Neuron (in vitro differentiated cells): ENCODE data around the gene ZNF487.
"Not testable (repeated sequence)": the region's sequence is repeated elsewhere in the genome, so short reads cannot be mapped to it uniquely, and the experiment has no call there.

Source experiments
- H2AFZ ChIP-seq: one replicate; pipeline ENCODE4 v1.6.1; 2013; ENCODE audit warnings: low read depth, mild to moderate bottlenecking, inconsistent platforms, low read length, moderate library complexity
- H3K27me3 ChIP-seq: one replicate; pipeline ENCODE4 v1.6.1; 2013; ENCODE audit warnings: low read length; ENCODE audit not compliant: insufficient read depth
- H3K36me3 ChIP-seq: one replicate; pipeline ENCODE4 v1.6.1; 2013; ENCODE audit warnings: low read length; ENCODE audit not compliant: insufficient read depth
- H3K4me1 ChIP-seq: one replicate; pipeline ENCODE4 v1.6.1; 2013; ENCODE audit warnings: low read length; ENCODE audit not compliant: insufficient read depth
- H3K4me3 ChIP-seq: 2 replicates; pipeline ENCODE4 v1.5.1; 2013; ENCODE audit warnings: mild to moderate bottlenecking, low read length, moderate library complexity
- H3K9me3 ChIP-seq: one replicate; pipeline ENCODE4 v1.6.1; 2013; ENCODE audit warnings: low read length

The ZNF487 gene

DNA sequence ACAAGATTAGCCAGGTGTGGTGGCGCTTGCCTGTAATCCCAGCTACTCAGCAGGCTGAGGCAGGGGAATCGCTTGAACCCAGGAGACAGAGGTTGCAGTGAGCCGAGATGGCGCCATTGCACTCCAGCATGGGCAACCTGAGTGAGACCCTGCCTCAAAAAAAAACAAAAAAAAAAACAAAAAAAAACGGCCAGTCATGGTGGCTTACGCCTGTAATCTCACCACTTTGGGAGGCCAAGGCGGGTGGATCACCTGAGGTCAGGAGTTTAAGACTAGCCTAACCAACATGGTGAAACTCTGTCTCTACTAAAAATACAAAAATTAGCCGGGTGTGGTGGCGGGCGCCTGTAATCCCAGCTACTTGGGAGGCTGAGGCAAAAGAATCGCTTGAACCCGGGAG lies 10.4 kb upstream of the ZNF487 start:
- not testable (repeated sequence) for H3K4me1 ChIP-seq, H2AFZ ChIP-seq, H3K36me3 ChIP-seq, H3K4me3 ChIP-seq, H3K27me3 ChIP-seq, H3K9me3 ChIP-seq

DNA sequence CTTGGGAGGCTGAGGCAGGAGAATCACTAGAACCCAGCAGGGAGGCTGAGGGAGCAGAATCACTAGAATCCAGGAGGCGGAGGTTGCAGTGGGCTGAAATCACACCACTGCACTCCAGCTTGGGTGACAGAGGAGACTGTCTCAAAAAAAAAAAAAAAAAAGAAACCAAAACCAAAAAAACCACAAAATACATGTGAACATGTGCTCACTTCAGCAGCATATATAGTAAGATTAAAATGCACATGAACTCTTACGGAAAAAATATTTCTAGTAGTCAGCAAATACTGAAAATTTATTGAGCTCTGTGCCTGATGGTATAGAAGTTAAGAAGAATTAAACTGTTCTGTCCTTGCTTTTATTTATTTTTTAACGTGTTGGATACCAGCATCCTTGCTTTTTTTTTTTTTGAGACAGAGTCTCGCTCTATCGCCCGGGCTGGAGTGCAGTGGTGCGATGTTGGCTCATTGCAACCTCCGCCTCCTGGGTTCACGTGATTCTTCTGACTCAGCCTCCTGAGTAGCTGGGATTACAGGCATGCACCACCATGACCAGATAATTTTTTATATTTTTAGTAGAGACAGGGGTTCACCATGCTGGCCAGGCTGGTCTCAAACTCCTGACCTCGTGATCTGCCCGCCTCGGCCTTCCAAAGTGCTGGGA lies 9.6 kb upstream of the ZNF487 start:
- H3K9me3 ChIP-seq = no peaks in the 10 kb centered on the region
- H3K36me3 ChIP-seq = no peaks in the 10 kb centered on the region
- no peak overlapping the region for H2AFZ ChIP-seq
- H3K4me1 ChIP-seq = no peaks in the 10 kb centered on the region
- no peak overlapping the region for H3K4me3 ChIP-seq
- no peaks in the 10 kb centered on the region for H3K27me3 ChIP-seq

DNA sequence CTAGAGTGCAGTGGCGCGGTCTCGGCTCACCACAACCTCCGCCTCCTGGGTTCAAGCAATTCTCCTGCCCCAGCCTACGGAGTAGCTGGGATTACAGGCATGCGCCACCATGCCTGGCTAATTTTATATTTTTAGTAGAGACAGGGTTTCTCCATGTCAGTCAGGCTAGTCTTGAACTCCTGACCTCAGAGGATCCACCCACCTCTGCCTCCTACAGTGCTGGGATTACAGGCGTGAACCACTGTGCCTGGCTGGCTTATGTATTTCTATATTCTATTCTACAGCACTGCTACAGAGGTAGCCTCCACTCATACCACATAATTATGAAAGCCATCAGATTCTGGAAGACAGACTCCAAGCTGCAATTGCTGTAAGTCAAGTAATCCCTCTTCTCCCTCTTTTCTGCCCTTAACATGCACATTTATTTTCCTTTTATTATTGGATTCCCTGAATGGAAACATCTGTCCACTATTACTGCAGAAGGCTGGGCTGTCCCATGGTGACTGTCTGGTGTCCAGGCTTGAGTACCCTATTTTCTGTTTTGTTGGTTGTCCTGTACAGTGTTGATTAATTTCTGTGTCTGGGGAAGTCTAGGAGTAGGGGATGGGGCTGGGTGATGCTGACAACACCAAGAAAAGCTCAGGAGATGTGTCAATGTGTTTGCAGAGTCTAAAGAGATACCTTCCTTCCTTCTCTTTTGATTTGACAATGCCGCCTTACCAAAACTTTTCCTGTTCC lies 5.8 kb upstream of the ZNF487 start:
- no peak overlapping the region for H3K4me3 ChIP-seq
- H3K27me3 ChIP-seq = no peaks in the 10 kb centered on the region
- no peak overlapping the region for H2AFZ ChIP-seq
- no peaks in the 10 kb centered on the region for H3K36me3 ChIP-seq
- H3K4me1 ChIP-seq = no peaks in the 10 kb centered on the region
- H3K9me3 ChIP-seq = no peaks in the 10 kb centered on the region

GRCh38 chr10:43437141-43437870 lies 395 bp downstream of the ZNF487 start:
- H3K4me1 ChIP-seq = no peaks in the 10 kb centered on the region
- no peaks in the 10 kb centered on the region for H3K9me3 ChIP-seq
- H3K27me3 ChIP-seq = no peaks in the 10 kb centered on the region
- peak overlapping the region; percentile 92 for H2AFZ ChIP-seq
- H3K4me3 ChIP-seq = peak overlapping the region; percentile 95
- H3K36me3 ChIP-seq = no peaks in the 10 kb centered on the region

DNA sequence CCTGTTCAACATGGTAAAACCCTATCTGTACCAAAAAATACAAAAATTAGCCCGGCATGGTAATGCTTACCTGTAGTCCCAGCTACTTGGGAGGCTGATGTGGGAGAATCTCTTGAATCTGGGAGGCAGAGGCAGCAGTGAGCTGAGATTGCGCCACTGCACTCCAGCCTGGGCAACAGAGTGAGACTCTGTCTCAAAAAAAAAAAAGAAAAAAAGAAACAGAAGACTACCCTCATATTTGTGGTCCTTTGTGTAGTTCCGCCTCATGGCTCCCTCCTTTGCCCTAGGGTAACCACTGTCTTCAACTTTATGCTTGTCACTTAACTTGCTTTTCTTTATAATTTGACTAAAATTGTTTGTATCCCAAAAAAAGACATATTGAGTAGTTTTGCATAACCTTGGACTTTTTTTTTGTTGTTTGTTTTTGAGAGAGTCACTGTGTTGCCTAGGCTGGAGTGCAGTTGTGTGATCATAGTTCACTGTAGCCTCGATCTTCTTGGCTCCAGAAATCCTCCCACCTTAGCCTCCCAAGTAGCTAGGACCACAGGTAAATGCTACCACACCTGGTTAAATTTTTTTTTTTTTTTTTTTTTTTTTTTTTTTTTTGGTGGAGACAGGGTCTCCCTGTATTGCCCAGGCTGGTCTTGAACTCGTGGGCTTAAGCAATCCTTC lies 3.7 kb downstream of the ZNF487 start:
- H3K4me1 ChIP-seq = no peaks in the 10 kb centered on the region
- H3K36me3 ChIP-seq = no peaks in the 10 kb centered on the region

DNA sequence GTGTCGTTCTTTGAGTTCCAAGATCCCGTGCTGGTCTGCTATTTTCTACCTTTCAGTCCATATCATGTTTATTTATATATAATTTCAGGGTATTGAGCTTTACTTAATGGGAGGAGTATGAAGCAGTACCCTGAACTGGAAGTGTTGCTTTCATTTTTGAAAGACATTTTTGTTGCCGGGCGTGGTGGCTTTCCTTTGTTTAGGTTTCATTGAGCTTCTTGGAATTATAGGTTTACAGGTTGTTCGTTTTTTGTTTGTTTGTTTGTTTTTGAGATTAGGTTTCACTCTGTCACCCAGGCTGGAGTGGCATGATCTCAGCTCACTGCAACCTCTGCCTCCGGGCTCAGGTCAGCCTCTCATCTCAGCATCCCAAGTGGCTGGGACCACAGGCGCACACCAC lies 7.4 kb downstream of the ZNF487 start:
- peaks cover 6% of the 10 kb centered on the region for H3K9me3 ChIP-seq
- no peak overlapping the region for H3K4me3 ChIP-seq
- H3K27me3 ChIP-seq = no peaks in the 10 kb centered on the region

More for the DNA sequence above, 3.7 kb downstream of the ZNF487 start:
- Histone ChIP-seq H3K27me3 (no peaks in the 10 kb centered on the region), H3K9me3 (no peaks in the 10 kb centered on the region), H2AFZ (no peak overlapping the region), H3K4me3 (no peak overlapping the region)

DNA sequence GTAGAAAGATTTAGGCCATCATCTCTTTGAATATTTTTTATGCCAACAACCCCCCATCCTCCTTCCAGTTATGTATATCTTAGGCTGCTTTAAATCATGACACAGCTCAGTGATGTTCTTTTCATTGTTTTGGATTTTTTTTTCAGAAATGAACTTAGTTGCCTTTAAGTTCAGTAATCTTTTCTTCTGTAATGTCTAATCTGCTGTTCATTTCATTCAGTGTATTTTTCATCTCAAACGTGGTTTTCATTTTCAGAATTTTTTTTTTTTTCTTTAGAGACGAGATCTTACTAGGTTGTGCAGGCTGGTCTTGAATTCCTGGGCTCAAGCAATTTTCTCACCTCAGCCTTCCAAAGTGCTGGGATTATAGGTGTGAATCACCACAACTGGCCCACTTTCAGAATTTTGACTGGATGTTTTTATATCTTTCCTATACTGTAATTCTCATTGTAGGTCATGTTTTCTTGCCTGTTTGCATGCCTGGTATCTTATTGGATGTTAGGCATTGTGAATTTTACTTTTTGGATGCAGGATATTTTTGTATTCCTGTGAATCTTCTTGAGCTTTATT lies 8.1 kb downstream of the ZNF487 start:
- H3K4me3 ChIP-seq = no peak overlapping the region
- no peak overlapping the region for H2AFZ ChIP-seq
- peaks cover 6% of the 10 kb centered on the region for H3K9me3 ChIP-seq
- no peaks in the 10 kb centered on the region for H3K4me1 ChIP-seq
- H3K36me3 ChIP-seq = no peaks in the 10 kb centered on the region
- no peaks in the 10 kb centered on the region for H3K27me3 ChIP-seq

More for the DNA sequence above, 7.4 kb downstream of the ZNF487 start:
- Histone ChIP-seq H2AFZ (no peak overlapping the region), H3K36me3 (no peaks in the 10 kb centered on the region), H3K4me1 (no peaks in the 10 kb centered on the region)

GRCh38 chr10:43446219-43447017 lies 9.5 kb downstream of the ZNF487 start:
- H3K9me3 ChIP-seq, H3K4me3 ChIP-seq, H3K27me3 ChIP-seq, H3K4me1 ChIP-seq, H2AFZ ChIP-seq, H3K36me3 ChIP-seq: not testable (repeated sequence)

GRCh38 chr10:43448742-43449141 lies 11.8 kb downstream of the ZNF487 start:
- Histone ChIP-seq H3K27me3 (no peaks in the 10 kb centered on the region), H3K4me1 (no peaks in the 10 kb centered on the region), H3K4me3 (no peak overlapping the region), H3K9me3 (peaks cover 6% of the 10 kb centered on the region), H3K36me3 (no peaks in the 10 kb centered on the region), H2AFZ (no peak overlapping the region)

- H3K4me1 ChIP-seq = no peaks in the 10 kb centered on the region
- H3K4me3 ChIP-seq = no peak overlapping the region
- H3K36me3 ChIP-seq = no peaks in the 10 kb centered on the region
- peaks cover 9% of the 10 kb centered on the region for H3K9me3 ChIP-seq
- no peak overlapping the region for H2AFZ ChIP-seq
- no peaks in the 10 kb centered on the region for H3K27me3 ChIP-seq
Measured at GRCh38 chr10:43452356-43452914, 15.5 kb downstream of the ZNF487 start.

DNA sequence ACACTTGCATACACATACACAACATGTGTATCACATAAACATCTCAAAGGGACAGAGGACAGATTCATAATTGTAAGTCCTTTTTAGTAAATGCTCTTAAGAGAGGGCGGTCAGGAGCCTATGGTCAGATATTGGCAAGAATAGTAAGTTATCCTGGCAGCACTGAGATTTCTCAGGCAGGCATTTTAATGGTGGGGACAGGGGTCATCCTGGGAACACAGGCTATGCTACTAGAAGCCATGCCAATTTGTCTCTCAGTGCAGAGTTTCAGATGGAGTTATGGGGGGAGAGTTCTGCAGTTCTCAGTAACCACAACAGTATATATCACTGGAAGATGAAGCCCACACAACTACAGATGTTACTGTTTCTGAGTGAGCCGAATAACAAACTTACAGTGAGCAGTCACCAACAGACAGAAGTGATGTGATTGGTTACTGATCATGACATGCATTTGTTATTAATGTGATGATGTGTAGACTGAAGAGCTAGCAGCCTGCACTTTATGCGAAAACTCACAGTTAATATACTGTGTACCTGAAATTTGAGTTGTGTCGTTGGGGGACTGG lies 16.4 kb downstream of the ZNF487 start:
- no peaks in the 10 kb centered on the region for H3K4me1 ChIP-seq
- no peaks in the 10 kb centered on the region for H3K36me3 ChIP-seq
- no peaks in the 10 kb centered on the region for H3K27me3 ChIP-seq
- no peak overlapping the region for H2AFZ ChIP-seq
- H3K4me3 ChIP-seq = no peak overlapping the region
- peaks cover 7% of the 10 kb centered on the region for H3K9me3 ChIP-seq

GRCh38 chr10:43454025-43454424 lies 17.1 kb downstream of the ZNF487 start:
- not testable (repeated sequence) for H3K4me3 ChIP-seq, H3K9me3 ChIP-seq, H3K4me1 ChIP-seq, H2AFZ ChIP-seq, H3K27me3 ChIP-seq, H3K36me3 ChIP-seq
